HepG2 (cell line): ENCODE measurements around the gene PIM1. TPM values are rescaled to one million over a fixed set of nuclear protein-coding genes. Genes with fewer than 3 reads are reported as not detected.

Source experiments
- CEBPB ChIP-seq: IDR thresholded peaks from 2 replicates; pipeline ENCODE4 v1.6.1; 2011; ENCODE audit warnings: low read depth, low read length, improper control_type of control experiment, borderline replicate concordance
- HOXA9 ChIP-seq: sonication (generic); formaldehyde crosslinking; IDR thresholded peaks from 2 replicates; pipeline ENCODE4 v1.8.1; 2022; ENCODE audit warnings: missing genetic modification reagents, mild to moderate bottlenecking, moderate library complexity, borderline replicate concordance
- IKZF4 ChIP-seq: sonication (generic); formaldehyde crosslinking; IDR thresholded peaks from 2 replicates; pipeline ENCODE4 v1.5.1; 2020; ENCODE audit warnings: borderline replicate concordance, mild to moderate bottlenecking, low read depth, missing genetic modification reagents; ENCODE audit errors: not compliant biosample characterization
- JUND ChIP-seq: sonication (generic); formaldehyde crosslinking; IDR thresholded peaks from 2 replicates; pipeline ENCODE4 v1.8.0; 2022; ENCODE audit warnings: mild to moderate bottlenecking, missing genetic modification reagents
- NFYC ChIP-seq: IDR thresholded peaks from 2 replicates; pipeline ENCODE4 v1.6.1; 2016; ENCODE audit warnings: missing genetic modification reagents, missing compliant biosample characterization
- SIN3A ChIP-seq: IDR thresholded peaks from 2 replicates; pipeline ENCODE4 v1.6.1; 2011; ENCODE audit warnings: low read depth, mild to moderate bottlenecking, control low read depth, low read length, borderline replicate concordance
- SIN3B ChIP-seq: fragments of 150-350 bp; IDR thresholded peaks from 2 replicates; pipeline ENCODE4 v1.6.1; 2014; ENCODE audit warnings: low read length
- SMARCE1 ChIP-seq: fragments of 450-650 bp; IDR thresholded peaks from 2 replicates; pipeline ENCODE4 v1.6.1; 2017; ENCODE audit warnings: borderline replicate concordance
- TP53 ChIP-seq: sonication (generic); formaldehyde crosslinking; conservative IDR thresholded peaks from 2 replicates; pipeline ENCODE4 v1.4.0; 2020; ENCODE audit warnings: missing genetic modification reagents
- ZBTB39 ChIP-seq: sonication (generic); formaldehyde crosslinking; IDR thresholded peaks from 2 replicates; pipeline ENCODE4 v1.5.0; 2020; ENCODE audit warnings: missing genetic modification reagents
- ZEB1 ChIP-seq: IDR thresholded peaks from 2 replicates; pipeline ENCODE4 v1.6.1; 2012; ENCODE audit warnings: mild to moderate bottlenecking, low read depth, inconsistent platforms; ENCODE audit not compliant: insufficient replicate concordance
- ZFAT ChIP-seq: sonication (generic); formaldehyde crosslinking; conservative IDR thresholded peaks from 2 replicates; pipeline ENCODE4 v1.8.1; 2023; ENCODE audit warnings: missing genetic modification reagents, inconsistent platforms
- ZMYM3 ChIP-seq: sonication (generic); formaldehyde crosslinking; IDR thresholded peaks from 2 replicates; pipeline ENCODE4 v1.5.1; 2020; ENCODE audit warnings: mild to moderate bottlenecking, missing genetic modification reagents
- ZNF10 ChIP-seq: sonication (generic); formaldehyde crosslinking; IDR thresholded peaks from 2 replicates; pipeline ENCODE4 v1.4.0; 2020; ENCODE audit warnings: mild to moderate bottlenecking, low read depth, missing genetic modification reagents, borderline replicate concordance
- ZNF234 ChIP-seq: sonication (generic); formaldehyde crosslinking; conservative IDR thresholded peaks from 2 replicates; pipeline ENCODE4 v1.5.1; 2020; ENCODE audit warnings: mild to moderate bottlenecking, missing genetic modification reagents
- ZNF329 ChIP-seq: sonication (generic); formaldehyde crosslinking; IDR thresholded peaks from 2 replicates; pipeline ENCODE4 v1.9.0; 2021; ENCODE audit warnings: low read depth, mild to moderate bottlenecking, missing genetic modification reagents
- ZNF460 ChIP-seq: sonication (generic); formaldehyde crosslinking; IDR thresholded peaks from 2 replicates; pipeline ENCODE4 v1.5.1; 2020; ENCODE audit warnings: missing genetic modification reagents, mild to moderate bottlenecking, borderline replicate concordance
- ZNF543 ChIP-seq: sonication (generic); formaldehyde crosslinking; IDR thresholded peaks from 2 replicates; pipeline ENCODE4 v1.4.0; 2020; ENCODE audit warnings: mild to moderate bottlenecking, missing genetic modification reagents
- ZNF598 ChIP-seq: sonication (generic); formaldehyde crosslinking; IDR thresholded peaks from 2 replicates; pipeline ENCODE4 v1.5.1; 2020; ENCODE audit warnings: mild to moderate bottlenecking, missing genetic modification reagents, borderline replicate concordance
- ZNF766 ChIP-seq: sonication (generic); formaldehyde crosslinking; IDR thresholded peaks from 2 replicates; pipeline ENCODE4 v1.5.0; 2020; ENCODE audit warnings: missing genetic modification reagents, borderline replicate concordance
- polyA plus RNA-seq, 8 experiments: library from polyadenylated mRNA; depleted of rRNA in 3 of 8; stranded (reverse) in 7 of 8; unstranded in 1 of 8; fragments of >200 nt; fragmentation: Illumina TruSeq in 4 of 8; extraction: Trizol in 4 of 8; gene quantifications; 2 replicates each; pipeline versions ENCODE4 v1.2.1 to v1.2.3, GENCODE V29; 2011 to 2016; ENCODE audit warnings: low read depth in 4 of 8, missing spikeins in 1 of 8, mixed read lengths in 1 of 8; ENCODE audit not compliant: insufficient read depth in 1 of 8
- total RNA-seq, 5 experiments: library from RNA; depleted of rRNA; stranded (reverse); fragments of >200 nt; fragmentation: Illumina TruSeq; extraction: Trizol; gene quantifications; 2 replicates each; pipeline ENCODE4 v1.2.3, GENCODE V29; 2016; ENCODE audit warnings: low read depth in 1 of 5
- TF ChIP-seq, protein P1 (sequence below): sonication (generic); formaldehyde crosslinking; IDR thresholded peaks from 2 replicates; pipeline ENCODE4 v1.4.0; 2020; ENCODE audit warnings: missing genetic modification reagents, borderline replicate concordance
- TF ChIP-seq, protein P2 (sequence below), 2 experiments: fragments of 450-650 bp in 1 of 2; sonication (generic) in 1 of 2; formaldehyde crosslinking; IDR thresholded peaks; 2 replicates each; pipeline versions ENCODE4 v1.5.0 to v1.8.0; 2020 to 2022; ENCODE audit warnings: mild to moderate bottlenecking in 1 of 2, missing genetic modification reagents in 1 of 2
- TF ChIP-seq, protein P3 (sequence below): sonication (generic); formaldehyde crosslinking; IDR thresholded peaks from 2 replicates; pipeline ENCODE4 v1.9.0; 2021; ENCODE audit warnings: missing genetic modification reagents, borderline replicate concordance

Gene PIM1
- total and polyA plus RNA-seq, 2 of the 13 experiments (the other 11 are each of a cell fraction or from before 2014, with no cell fraction given), result 29.4 to 117 TPM

- TF ChIP-seq, protein P1, sequence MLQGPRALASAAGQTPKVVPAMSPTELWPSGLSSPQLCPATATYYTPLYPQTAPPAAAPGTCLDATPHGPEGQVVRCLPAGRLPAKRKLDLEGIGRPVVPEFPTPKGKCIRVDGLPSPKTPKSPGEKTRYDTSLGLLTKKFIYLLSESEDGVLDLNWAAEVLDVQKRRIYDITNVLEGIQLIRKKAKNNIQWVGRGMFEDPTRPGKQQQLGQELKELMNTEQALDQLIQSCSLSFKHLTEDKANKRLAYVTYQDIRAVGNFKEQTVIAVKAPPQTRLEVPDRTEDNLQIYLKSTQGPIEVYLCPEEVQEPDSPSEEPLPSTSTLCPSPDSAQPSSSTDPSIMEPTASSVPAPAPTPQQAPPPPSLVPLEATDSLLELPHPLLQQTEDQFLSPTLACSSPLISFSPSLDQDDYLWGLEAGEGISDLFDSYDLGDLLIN (CRISPR knock-in tag), result no peak
- TF ChIP-seq ZBTB39 (no peak), ZMYM3 (CRISPR knock-in tag) (no peak), ZNF460 (CRISPR knock-in tag) (no peak), ZNF766 (CRISPR knock-in tag) (no peak), ZNF543 (CRISPR knock-in tag) (no peak), ZNF329 (CRISPR knock-in tag) (no peak), SMARCE1 (no peak), ZNF598 (CRISPR knock-in tag) (0 out of 2 replicates have a peak, but pooled peaks have one; percentile 50), HOXA9 (CRISPR knock-in tag) (no peak), CEBPB (no peak), TP53 (CRISPR knock-in tag) (no peak), JUND (no peak), SIN3A (no peak), ZNF10 (CRISPR knock-in tag) (no peak), SIN3B (no peak), ZEB1 (peak; percentile 45), IKZF4 (CRISPR knock-in tag) (no peak), NFYC (CRISPR knock-in tag) (no peak), ZFAT (CRISPR knock-in tag) (no peak), ZNF234 (CRISPR knock-in tag) (no peak)
- TF ChIP-seq, protein P2, sequence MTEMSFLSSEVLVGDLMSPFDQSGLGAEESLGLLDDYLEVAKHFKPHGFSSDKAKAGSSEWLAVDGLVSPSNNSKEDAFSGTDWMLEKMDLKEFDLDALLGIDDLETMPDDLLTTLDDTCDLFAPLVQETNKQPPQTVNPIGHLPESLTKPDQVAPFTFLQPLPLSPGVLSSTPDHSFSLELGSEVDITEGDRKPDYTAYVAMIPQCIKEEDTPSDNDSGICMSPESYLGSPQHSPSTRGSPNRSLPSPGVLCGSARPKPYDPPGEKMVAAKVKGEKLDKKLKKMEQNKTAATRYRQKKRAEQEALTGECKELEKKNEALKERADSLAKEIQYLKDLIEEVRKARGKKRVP (CRISPR knock-in tag; IDR thresholded peaks at IDR 0.05), result no peak
- TF ChIP-seq, protein P3, sequence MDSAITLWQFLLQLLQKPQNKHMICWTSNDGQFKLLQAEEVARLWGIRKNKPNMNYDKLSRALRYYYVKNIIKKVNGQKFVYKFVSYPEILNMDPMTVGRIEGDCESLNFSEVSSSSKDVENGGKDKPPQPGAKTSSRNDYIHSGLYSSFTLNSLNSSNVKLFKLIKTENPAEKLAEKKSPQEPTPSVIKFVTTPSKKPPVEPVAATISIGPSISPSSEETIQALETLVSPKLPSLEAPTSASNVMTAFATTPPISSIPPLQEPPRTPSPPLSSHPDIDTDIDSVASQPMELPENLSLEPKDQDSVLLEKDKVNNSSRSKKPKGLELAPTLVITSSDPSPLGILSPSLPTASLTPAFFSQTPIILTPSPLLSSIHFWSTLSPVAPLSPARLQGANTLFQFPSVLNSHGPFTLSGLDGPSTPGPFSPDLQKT (CRISPR knock-in tag), result no peak
Measured at GRCh38 chr6:37168811-37169495, 999 bp upstream of the PIM1 start (continued).
